ENCODE measurements around the gene PIGP. TPM values are rescaled to one million over a fixed set of nuclear protein-coding genes. Genes with fewer than 3 reads are reported as not detected.

The PIGP gene
- total RNA-seq, 2 donors from 2014 or later = 28.3 to 29.4 TPM

GRCh38 chr21:37077403-37077802 lies 4.5 kb upstream of the PIGP start:
- Histone ChIP-seq H3K27me3 (ENCODE audit: control insufficient read depth, insufficient read depth, low read length, poor library complexity, severe bottlenecking) (no peaks in the 10 kb centered on the region), H3K4me3 (ENCODE audit: low read length) (peak overlapping the region; percentile 96), H3K36me3 (ENCODE audit: control insufficient read depth, insufficient read depth, low read length) (peaks cover 3% of the 10 kb centered on the region), H3K9ac (ENCODE audit: extremely low read depth, low read length, poor library complexity, severe bottlenecking) (no peak overlapping the region), H3K4me1 (ENCODE audit: control insufficient read depth, insufficient read depth, low read length) (no peaks in the 10 kb centered on the region), H3K27ac (ENCODE audit: low read depth, low read length) (no peak overlapping the region), H3K9me3 (ENCODE audit: control insufficient read depth, low read length) (peaks cover 9% of the 10 kb centered on the region)
- no peak overlapping the region for H3K27ac Mint-ChIP-seq
- H3K36me3 Mint-ChIP-seq (ENCODE audit: low read depth) = peaks cover 4% of the 10 kb centered on the region
- peaks cover 9% of the 10 kb centered on the region for H3K9me3 Mint-ChIP-seq
- peaks cover 16% of the 10 kb centered on the region for H3K27me3 Mint-ChIP-seq (ENCODE audit: insufficient read depth)
- H3K4me3 Mint-ChIP-seq = no peak overlapping the region
- no peak for DNase-seq
- TF ChIP-seq, protein P1, sequence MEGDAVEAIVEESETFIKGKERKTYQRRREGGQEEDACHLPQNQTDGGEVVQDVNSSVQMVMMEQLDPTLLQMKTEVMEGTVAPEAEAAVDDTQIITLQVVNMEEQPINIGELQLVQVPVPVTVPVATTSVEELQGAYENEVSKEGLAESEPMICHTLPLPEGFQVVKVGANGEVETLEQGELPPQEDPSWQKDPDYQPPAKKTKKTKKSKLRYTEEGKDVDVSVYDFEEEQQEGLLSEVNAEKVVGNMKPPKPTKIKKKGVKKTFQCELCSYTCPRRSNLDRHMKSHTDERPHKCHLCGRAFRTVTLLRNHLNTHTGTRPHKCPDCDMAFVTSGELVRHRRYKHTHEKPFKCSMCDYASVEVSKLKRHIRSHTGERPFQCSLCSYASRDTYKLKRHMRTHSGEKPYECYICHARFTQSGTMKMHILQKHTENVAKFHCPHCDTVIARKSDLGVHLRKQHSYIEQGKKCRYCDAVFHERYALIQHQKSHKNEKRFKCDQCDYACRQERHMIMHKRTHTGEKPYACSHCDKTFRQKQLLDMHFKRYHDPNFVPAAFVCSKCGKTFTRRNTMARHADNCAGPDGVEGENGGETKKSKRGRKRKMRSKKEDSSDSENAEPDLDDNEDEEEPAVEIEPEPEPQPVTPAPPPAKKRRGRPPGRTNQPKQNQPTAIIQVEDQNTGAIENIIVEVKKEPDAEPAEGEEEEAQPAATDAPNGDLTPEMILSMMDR (conservative IDR thresholded peaks at IDR 0.05) = no peak
- H3K4me1 Mint-ChIP-seq = peaks cover 4% of the 10 kb centered on the region
- WGBS, 2 experiments (ENCODE audit: insufficient coverage in 1 of 2, insufficient read length in 1 of 2) = 88% methylated on average over 1 of the region's 1 CpG; no CpG with 5 or more reads in 1 of the 2 experiments

- H3K4me3 ChIP-seq (ENCODE audit: low read length) = peak overlapping the region; percentile 96
- peaks cover 9% of the 10 kb centered on the region for H3K9me3 Mint-ChIP-seq
- peaks cover 16% of the 10 kb centered on the region for H3K27me3 Mint-ChIP-seq (ENCODE audit: insufficient read depth)
- peaks cover 3% of the 10 kb centered on the region for H3K36me3 ChIP-seq (ENCODE audit: control insufficient read depth, insufficient read depth, low read length)
- H3K4me1 ChIP-seq (ENCODE audit: control insufficient read depth, insufficient read depth, low read length) = no peaks in the 10 kb centered on the region
- WGBS, 2 experiments (ENCODE audit: insufficient coverage in 1 of 2, insufficient read length in 1 of 2) = 93 to 97% methylated on average over 4 of the region's 4 CpGs
- TF ChIP-seq, protein P1 (conservative IDR thresholded peaks at IDR 0.05) = no peak
- no peaks in the 10 kb centered on the region for H3K27me3 ChIP-seq (ENCODE audit: control insufficient read depth, insufficient read depth, low read length, poor library complexity, severe bottlenecking)
- DNase-seq = no peak
- H3K36me3 Mint-ChIP-seq (ENCODE audit: low read depth) = no peaks in the 10 kb centered on the region
- no peak overlapping the region for H3K27ac Mint-ChIP-seq
- H3K27ac ChIP-seq (ENCODE audit: low read depth, low read length) = no peak overlapping the region
- peaks cover 13% of the 10 kb centered on the region for H3K4me1 Mint-ChIP-seq
- no peak overlapping the region for H3K4me3 Mint-ChIP-seq
- peaks cover 9% of the 10 kb centered on the region for H3K9me3 ChIP-seq (ENCODE audit: control insufficient read depth, low read length)
- H3K9ac ChIP-seq (ENCODE audit: extremely low read depth, low read length, poor library complexity, severe bottlenecking) = no peak overlapping the region
Measured at GRCh38 chr21:37076087-37076850, 3.4 kb upstream of the PIGP start.

DNA sequence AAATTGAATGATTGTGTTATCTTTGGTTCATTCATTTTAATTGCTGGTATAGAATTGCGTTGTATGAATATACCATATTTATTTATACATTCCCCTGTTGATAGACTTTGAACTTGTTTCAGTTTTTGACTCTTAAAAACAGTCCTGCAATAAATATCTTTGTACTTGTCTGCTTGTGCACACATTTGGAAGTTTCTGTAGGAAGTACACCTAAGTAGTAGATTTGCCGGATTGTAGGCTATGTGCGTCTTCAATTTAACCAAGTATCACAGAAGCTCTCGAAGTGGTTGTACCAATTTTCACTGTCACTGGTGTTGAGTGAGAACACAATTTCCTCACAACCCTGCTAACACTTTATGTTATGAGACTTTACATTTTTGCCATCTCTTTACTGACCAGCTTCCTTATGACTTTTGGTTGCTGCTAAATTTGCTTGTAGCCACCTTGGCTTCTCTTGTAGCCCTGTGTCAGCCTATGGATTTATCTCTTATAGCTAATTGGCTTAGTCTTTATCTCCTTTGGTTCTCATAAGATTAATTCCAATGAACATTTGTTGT lies 2.4 kb upstream of the PIGP start:
- Mint-ChIP-seq H3K36me3 (ENCODE audit: low read depth) (peaks cover 4% of the 10 kb centered on the region), H3K27ac (no peak overlapping the region), H3K27me3 (ENCODE audit: insufficient read depth) (peaks cover 16% of the 10 kb centered on the region), H3K9me3 (peaks cover 9% of the 10 kb centered on the region), H3K4me3 (peak overlapping the region; percentile 98), H3K4me1 (peaks cover 19% of the 10 kb centered on the region)
- Histone ChIP-seq H3K9ac (ENCODE audit: extremely low read depth, low read length, poor library complexity, severe bottlenecking) (peak overlapping the region; percentile 80), H3K27me3 (ENCODE audit: control insufficient read depth, insufficient read depth, low read length, poor library complexity, severe bottlenecking) (no peaks in the 10 kb centered on the region), H3K4me3 (ENCODE audit: low read length) (peak overlapping the region; percentile 96), H3K9me3 (ENCODE audit: control insufficient read depth, low read length) (peaks cover 9% of the 10 kb centered on the region), H3K27ac (ENCODE audit: low read depth, low read length) (no peak overlapping the region), H3K36me3 (ENCODE audit: control insufficient read depth, insufficient read depth, low read length) (peaks cover 3% of the 10 kb centered on the region), H3K4me1 (ENCODE audit: control insufficient read depth, insufficient read depth, low read length) (no peaks in the 10 kb centered on the region)
- 90 to 96% methylated on average over 3 of the region's 4 CpGs for WGBS, 2 experiments (ENCODE audit: insufficient coverage in 1 of 2, insufficient read length in 1 of 2)
- no peak for DNase-seq
- TF ChIP-seq, protein P1 (conservative IDR thresholded peaks at IDR 0.05) = no peak

All from endodermal cell (in vitro differentiated cells).